Measurements from ENCODE around the gene USP24. TPM values are rescaled to one million over a fixed set of nuclear protein-coding genes. Genes with fewer than 3 reads are reported as not detected.

USP24 gene
- total and polyA plus RNA-seq, 7 experiments from 2014 or later, result 4.7 to 91.4 (median 71.7) TPM

GRCh38 chr1:55156093-55156492, 59.1 kb downstream of the USP24 start:
- Mint-ChIP-seq H3K27ac (peak overlapping the region in 7 of 9 donors; percentile 6 to 66 (median 46)), H3K4me3 (no peak overlapping the region), H3K9me3 (peaks cover 0 to 5% (median 0%) of the 10 kb centered on the region in 11 donors), H3K27me3 (no peaks in the 10 kb centered on the region), H3K36me3 (peaks cover 12 to 52% (median 40%) of the 10 kb centered on the region in 5 donors), H3K4me1 (peaks cover 10 to 40% (median 28%) of the 10 kb centered on the region in 7 donors)
- Histone ChIP-seq H3K9me3 (ENCODE audit: control insufficient read depth in 2 of 3, low read length in 3 of 3) (no peaks in the 10 kb centered on the region), H3K4me3 (ENCODE audit: low read length) (no peak overlapping the region), H3K4me1 (ENCODE audit: control insufficient read depth in 2 of 2, insufficient read depth in 2 of 2, low read length in 2 of 2) (peaks cover 12 to 18% of the 10 kb centered on the region in 2 donors), H3K36me3 (ENCODE audit: control insufficient read depth in 2 of 3, insufficient read depth in 3 of 3, low read length in 3 of 3) (peaks cover 8 to 54% (median 31%) of the 10 kb centered on the region in 3 experiments), H3K27ac (ENCODE audit: low read depth, low read length) (no peak overlapping the region), H3K27me3 (ENCODE audit: control insufficient read depth in 2 of 2, insufficient read depth in 2 of 2, low read length in 2 of 2) (no peaks in the 10 kb centered on the region)
- ChIA-PET CTCF (no interaction called here), POLR2A (no interaction called here)
- no peak for ATAC-seq
- intact Hi-C loops (cut with micrococcal nuclease), result no loop called here
- no peak for DNase-seq

- H3K27me3 ChIP-seq (ENCODE audit: control insufficient read depth in 2 of 2, insufficient read depth in 2 of 2, low read length in 2 of 2), result no peaks in the 10 kb centered on the region
- Mint-ChIP-seq H3K4me1 (peaks cover 11 to 45% (median 32%) of the 10 kb centered on the region in 7 donors), H3K9me3 (peaks cover 0 to 5% (median 0%) of the 10 kb centered on the region in 11 donors), H3K4me3 (no peak overlapping the region), H3K27me3 (no peaks in the 10 kb centered on the region), H3K36me3 (peaks cover 12 to 52% (median 40%) of the 10 kb centered on the region in 5 donors), H3K27ac (peak overlapping the region in 7 of 9 donors; percentile 6 to 67 (median 46))
- peaks cover 8 to 54% (median 31%) of the 10 kb centered on the region in 3 experiments for H3K36me3 ChIP-seq (ENCODE audit: control insufficient read depth in 2 of 3, insufficient read depth in 3 of 3, low read length in 3 of 3)
- intact Hi-C loops (cut with micrococcal nuclease), result no loop called here
- ATAC-seq (no peak), DNase-seq (peak in 1 of 9 donors; percentile 2)
- H3K27ac ChIP-seq (ENCODE audit: low read depth, low read length), result no peak overlapping the region
- peaks cover 16 to 23% of the 10 kb centered on the region in 2 donors for H3K4me1 ChIP-seq (ENCODE audit: control insufficient read depth in 2 of 2, insufficient read depth in 2 of 2, low read length in 2 of 2)
- POLR2A ChIA-PET, result no interaction called here
- no peak overlapping the region for H3K4me3 ChIP-seq (ENCODE audit: low read length)
- no peaks in the 10 kb centered on the region for H3K9me3 ChIP-seq (ENCODE audit: control insufficient read depth in 2 of 3, low read length in 3 of 3)
- CTCF ChIA-PET, result no interaction called here
These were observed 59.6 kb downstream of the USP24 start for GRCh38 chr1:55155522-55155921.

- no peak overlapping the region for H3K4me3 ChIP-seq (ENCODE audit: low read length)
- Mint-ChIP-seq H3K4me3 (no peak overlapping the region), H3K4me1 (peaks cover 11 to 45% (median 33%) of the 10 kb centered on the region in 7 donors), H3K27me3 (no peaks in the 10 kb centered on the region), H3K27ac (peak overlapping the region in 4 of 9 donors; percentile 21 to 96 (median 26)), H3K9me3 (peaks cover 0 to 5% (median 0%) of the 10 kb centered on the region in 11 donors), H3K36me3 (peaks cover 12 to 51% (median 40%) of the 10 kb centered on the region in 5 donors)
- no peaks in the 10 kb centered on the region for H3K9me3 ChIP-seq (ENCODE audit: control insufficient read depth in 2 of 3, low read length in 3 of 3)
- peaks cover 8 to 45% (median 30%) of the 10 kb centered on the region in 3 experiments for H3K36me3 ChIP-seq (ENCODE audit: control insufficient read depth in 2 of 3, insufficient read depth in 3 of 3, low read length in 3 of 3)
- no peaks in the 10 kb centered on the region for H3K27me3 ChIP-seq (ENCODE audit: control insufficient read depth in 2 of 2, insufficient read depth in 2 of 2, low read length in 2 of 2)
- no peak for ATAC-seq
- no peak for DNase-seq
- POLR2A ChIA-PET, result interaction anchor here (1.1 kb wide), 1 partner anchor 62 kb away, joined by 3 read pairs; no protein-coding TSS in a partner anchor
- peaks cover 16 to 23% of the 10 kb centered on the region in 2 donors for H3K4me1 ChIP-seq (ENCODE audit: control insufficient read depth in 2 of 2, insufficient read depth in 2 of 2, low read length in 2 of 2)
- H3K27ac ChIP-seq (ENCODE audit: low read depth, low read length), result no peak overlapping the region
- intact Hi-C loops (cut with micrococcal nuclease), result no loop called here
- CTCF ChIA-PET, result interaction anchor here (1.0 to 1.3 kb wide), 3 partner anchors 12 to 209 kb away, joined by 4 to 5 read pairs (median 4); no protein-coding TSS in a partner anchor
These were observed 60.5 kb downstream of the USP24 start for GRCh38 chr1:55154616-55155015.

GRCh38 chr1:55153031-55153430, 62.1 kb downstream of the USP24 start:
- no peaks in the 10 kb centered on the region for H3K9me3 ChIP-seq (ENCODE audit: control insufficient read depth in 2 of 3, low read length in 3 of 3)
- no peaks in the 10 kb centered on the region for H3K27me3 Mint-ChIP-seq
- H3K27ac Mint-ChIP-seq, result peak overlapping the region in 8 of 9 donors; percentile 75 to 96 (median 92)
- H3K4me1 Mint-ChIP-seq, result peaks cover 11 to 45% (median 33%) of the 10 kb centered on the region in 7 donors
- no peak overlapping the region for H3K4me3 Mint-ChIP-seq
- H3K27ac ChIP-seq (ENCODE audit: low read depth, low read length), result peak overlapping the region; percentile 60
- peaks cover 12 to 40% (median 31%) of the 10 kb centered on the region in 5 donors for H3K36me3 Mint-ChIP-seq
- ATAC-seq, result no peak
- ChIA-PET POLR2A (interaction anchor here (1.1 kb wide), 2 partner anchors 59 to 63 kb away, joined by 3 to 4 read pairs; no protein-coding TSS in a partner anchor), CTCF (interaction anchor here (1.0 to 1.5 kb wide), 4 partner anchors 10 to 124 kb away, joined by 3 to 11 read pairs (median 4); no protein-coding TSS in a partner anchor)
- H3K27me3 ChIP-seq (ENCODE audit: control insufficient read depth in 2 of 2, insufficient read depth in 2 of 2, low read length in 2 of 2), result no peaks in the 10 kb centered on the region
- DNase-seq, result no peak
- H3K9me3 Mint-ChIP-seq, result peaks cover 0 to 5% (median 0%) of the 10 kb centered on the region in 11 donors
- H3K36me3 ChIP-seq (ENCODE audit: control insufficient read depth in 2 of 3, insufficient read depth in 3 of 3, low read length in 3 of 3), result peaks cover 8 to 35% (median 21%) of the 10 kb centered on the region in 3 experiments
- intact Hi-C loops (cut with micrococcal nuclease), result no loop called here
- peaks cover 16 to 23% of the 10 kb centered on the region in 2 donors for H3K4me1 ChIP-seq (ENCODE audit: control insufficient read depth in 2 of 2, insufficient read depth in 2 of 2, low read length in 2 of 2)
- no peak overlapping the region for H3K4me3 ChIP-seq (ENCODE audit: low read length)

- Mint-ChIP-seq H3K27ac (peak overlapping the region; percentile 82 to 96 (median 92)), H3K27me3 (no peaks in the 10 kb centered on the region), H3K4me1 (peaks cover 11 to 49% (median 37%) of the 10 kb centered on the region in 7 donors), H3K4me3 (peak overlapping the region; percentile 51 to 87 (median 70)), H3K9me3 (peaks cover 0 to 3% (median 0%) of the 10 kb centered on the region in 11 donors), H3K36me3 (peaks cover 10 to 39% (median 28%) of the 10 kb centered on the region in 5 donors)
- Histone ChIP-seq H3K9me3 (ENCODE audit: control insufficient read depth in 2 of 3, low read length in 3 of 3) (no peaks in the 10 kb centered on the region), H3K4me3 (ENCODE audit: low read length) (peak overlapping the region; percentile 36), H3K4me1 (ENCODE audit: control insufficient read depth in 2 of 2, insufficient read depth in 2 of 2, low read length in 2 of 2) (peaks cover 16 to 23% of the 10 kb centered on the region in 2 donors), H3K36me3 (ENCODE audit: control insufficient read depth in 2 of 3, insufficient read depth in 3 of 3, low read length in 3 of 3) (peaks cover 8 to 27% (median 26%) of the 10 kb centered on the region in 3 experiments), H3K27me3 (ENCODE audit: control insufficient read depth in 2 of 2, insufficient read depth in 2 of 2, low read length in 2 of 2) (no peaks in the 10 kb centered on the region), H3K27ac (ENCODE audit: low read depth, low read length) (peak overlapping the region; percentile 60)
- ATAC-seq, result peak; percentile 88
- intact Hi-C loops (cut with micrococcal nuclease), result loop anchor here (1.0 to 2.0 kb wide), 2 partner anchors 11 to 64 kb away; partner anchors contain the start of gene USP24 (in 1 of the 2)
- ChIA-PET POLR2A (no interaction called here), CTCF (interaction anchor here (0.7 kb wide), 1 partner anchor 10 kb away, joined by 3 read pairs; no protein-coding TSS in a partner anchor)
- peak in 6 of 9 donors; percentile 17 to 52 (median 38) for DNase-seq
These were observed 64.1 kb downstream of the USP24 start for GRCh38 chr1:55150880-55151588.

- H3K36me3 ChIP-seq (ENCODE audit: control insufficient read depth in 2 of 3, insufficient read depth in 3 of 3, low read length in 3 of 3), result peaks cover 8 to 31% (median 21%) of the 10 kb centered on the region in 3 experiments
- ChIA-PET POLR2A (interaction anchor here (0.6 kb wide), 2 partner anchors 20 to 69 kb away, joined by 3 read pairs; no protein-coding TSS in a partner anchor), CTCF (interaction anchor here (0.6 to 2.3 kb wide), 6 partner anchors 10 to 134 kb away, joined by 3 to 8 read pairs (median 4); no protein-coding TSS in a partner anchor)
- no peaks in the 10 kb centered on the region for H3K9me3 ChIP-seq (ENCODE audit: control insufficient read depth in 2 of 3, low read length in 3 of 3)
- H3K27ac ChIP-seq (ENCODE audit: low read depth, low read length), result no peak overlapping the region
- H3K4me1 ChIP-seq (ENCODE audit: control insufficient read depth in 2 of 2, insufficient read depth in 2 of 2, low read length in 2 of 2), result peaks cover 16 to 23% of the 10 kb centered on the region in 2 donors
- H3K27me3 ChIP-seq (ENCODE audit: control insufficient read depth in 2 of 2, insufficient read depth in 2 of 2, low read length in 2 of 2), result no peaks in the 10 kb centered on the region
- H3K27ac Mint-ChIP-seq, result peak overlapping the region in 1 of 9 donors; percentile 29
- DNase-seq, result no peak
- no peak overlapping the region for H3K4me3 ChIP-seq (ENCODE audit: low read length)
- H3K9me3 Mint-ChIP-seq, result no peaks in the 10 kb centered on the region
- peaks cover 5 to 32% (median 24%) of the 10 kb centered on the region in 5 donors for H3K36me3 Mint-ChIP-seq
- ATAC-seq, result no peak
- H3K4me1 Mint-ChIP-seq, result peaks cover 8 to 36% (median 32%) of the 10 kb centered on the region in 7 donors
- H3K27me3 Mint-ChIP-seq, result no peaks in the 10 kb centered on the region
- H3K4me3 Mint-ChIP-seq, result no peak overlapping the region
- intact Hi-C loops (cut with micrococcal nuclease), result loop anchor here in 1 of 2 donors (10.0 kb wide), 1 partner anchor 1556 kb away; no protein-coding TSS in a partner anchor
These were observed 66.5 kb downstream of the USP24 start for GRCh38 chr1:55148676-55149075.

All from naive thymus-derived CD4-positive, alpha-beta T cell (primary cell).